Hippocampal formation (tissue), 2 donors: Measurements from ENCODE around the gene ADCY7.

ENCODE experiments used
- DNase-seq, 2 donors: peaks; one replicate each; lab custom pipeline; 2025; lab: John Stamatoyannopoulos, UW

ADCY7 gene

GRCh38 chr16:50267651-50268050 is 1.3 kb downstream of the ADCY7 start:
- no peak for DNase-seq

DNA sequence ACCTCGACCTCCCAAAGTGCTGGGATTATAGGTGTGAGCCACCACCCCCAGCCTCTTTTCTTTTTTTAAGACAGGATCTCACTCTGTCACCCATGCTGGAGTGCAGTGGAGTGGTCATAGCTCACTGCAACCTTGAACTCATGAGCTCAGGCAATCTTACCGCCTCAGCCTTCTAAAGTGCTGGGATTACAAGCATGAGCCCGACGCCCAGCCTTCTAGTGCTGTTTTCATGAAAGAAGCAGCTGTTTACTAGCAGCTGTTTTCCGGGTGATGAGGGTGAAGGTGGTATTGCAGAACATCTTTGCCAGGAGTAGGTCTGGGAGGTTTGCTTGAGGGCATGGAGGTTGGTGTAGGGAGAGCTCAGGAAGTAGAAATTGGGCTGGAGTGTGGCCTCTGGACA is 2.0 kb downstream of the ADCY7 start:
- DNase-seq, result no peak

- DNase-seq, result no peak
Observed at GRCh38 chr16:50269061-50269705, 2.8 kb downstream of the ADCY7 start.

- no peak for DNase-seq
Observed at GRCh38 chr16:50269769-50270509, 3.6 kb downstream of the ADCY7 start.

GRCh38 chr16:50270510-50271147 is 4.3 kb downstream of the ADCY7 start:
- no peak for DNase-seq

GRCh38 chr16:50271148-50272041 is 5.0 kb downstream of the ADCY7 start:
- no peak for DNase-seq

GRCh38 chr16:50272111-50272571 is 5.8 kb downstream of the ADCY7 start:
- no peak for DNase-seq

GRCh38 chr16:50272687-50273381 is 6.5 kb downstream of the ADCY7 start:
- DNase-seq, result no peak

GRCh38 chr16:50273382-50273690 is 7.0 kb downstream of the ADCY7 start:
- no peak for DNase-seq

GRCh38 chr16:50273888-50274325 is 7.6 kb downstream of the ADCY7 start:
- DNase-seq, result no peak

DNA sequence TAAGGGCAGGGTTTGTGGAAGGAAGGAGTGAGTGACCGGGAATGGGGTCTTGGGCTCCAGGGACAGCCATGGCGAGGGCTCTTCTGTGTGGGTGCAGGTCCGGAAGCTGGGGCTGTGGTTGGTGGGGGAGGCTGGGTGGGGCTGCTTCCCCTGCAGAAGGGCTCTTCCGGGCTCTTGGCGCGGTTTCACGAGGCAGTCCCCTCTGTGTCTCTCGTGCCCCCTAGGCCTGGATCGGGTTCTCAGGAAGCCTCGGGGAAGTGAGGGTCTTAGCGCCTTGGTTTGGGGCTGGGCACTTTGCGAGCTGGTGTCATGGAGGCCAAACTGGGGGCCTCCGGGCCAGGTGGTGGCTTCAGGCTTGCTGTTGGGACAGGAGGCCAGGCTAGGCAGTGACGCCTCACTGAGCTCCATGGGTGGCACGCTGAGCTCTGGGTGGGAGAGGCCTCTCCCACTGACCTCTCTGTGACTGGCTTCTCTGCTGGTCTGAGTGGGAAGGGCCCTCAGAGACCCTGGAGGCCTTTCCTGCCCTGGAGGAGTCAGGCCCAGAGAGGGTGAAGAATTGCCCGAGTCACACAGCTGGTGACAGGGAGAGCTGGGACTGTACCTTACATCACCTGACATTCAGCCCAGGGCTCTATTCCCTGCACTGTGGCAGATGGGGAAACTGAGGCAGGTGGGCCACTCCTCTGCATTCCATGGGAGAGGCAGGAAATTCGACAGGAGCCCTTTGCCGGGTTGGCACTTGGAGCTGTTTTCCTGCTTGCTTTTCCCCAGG is 8.2 kb downstream of the ADCY7 start:
- no peak for DNase-seq

- DNase-seq, result no peak
Observed at GRCh38 chr16:50275098-50275415, 8.7 kb downstream of the ADCY7 start.

DNA sequence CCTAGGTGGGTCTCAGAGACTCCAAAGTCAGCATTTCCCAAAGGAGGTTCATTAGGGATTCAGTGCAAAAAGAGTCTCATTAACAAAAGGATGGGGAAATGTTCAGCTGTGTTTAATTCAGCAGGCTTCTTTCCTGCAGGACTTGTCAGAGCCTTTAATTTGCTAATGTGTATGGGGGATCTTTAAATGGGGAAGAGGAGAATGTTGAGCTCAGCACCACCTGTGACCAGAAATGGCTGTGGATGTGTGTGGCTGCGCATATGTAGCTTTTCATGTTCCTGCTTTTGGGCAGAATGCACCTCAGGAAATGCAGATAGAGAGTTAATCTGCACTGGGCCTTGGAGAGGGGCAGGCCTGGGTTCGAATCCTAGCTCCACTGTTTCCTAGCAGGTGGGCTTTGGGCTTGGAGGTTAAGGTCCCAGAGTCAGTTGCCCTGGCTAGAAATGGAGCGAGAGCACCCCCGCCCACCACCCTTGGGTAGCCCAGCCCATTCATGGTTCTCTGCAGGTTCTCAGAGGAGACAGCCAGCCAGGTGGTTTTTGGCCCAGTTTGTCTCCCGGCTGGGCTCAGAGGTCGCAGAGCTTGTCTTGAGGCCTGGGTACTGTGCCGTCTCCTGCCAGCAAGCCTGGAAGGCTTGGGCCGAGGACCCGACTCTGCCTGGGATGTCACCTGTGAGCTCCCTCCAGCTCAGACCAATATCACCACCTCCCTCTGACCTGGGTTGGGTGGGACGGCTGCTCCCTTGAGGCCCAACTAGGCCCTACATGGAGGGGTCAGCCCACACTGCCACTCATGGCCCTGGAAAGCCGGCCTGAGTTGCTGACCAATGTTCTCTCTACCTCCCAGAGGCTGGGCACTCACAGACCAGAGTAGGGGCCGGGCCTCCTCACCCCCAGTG is 9.3 kb downstream of the ADCY7 start:
- DNase-seq, result no peak

- DNase-seq, result no peak
Observed at GRCh38 chr16:50276326-50276640, 9.9 kb downstream of the ADCY7 start.

GRCh38 chr16:50276801-50277555 is 10.6 kb downstream of the ADCY7 start:
- DNase-seq, result no peak

DNA sequence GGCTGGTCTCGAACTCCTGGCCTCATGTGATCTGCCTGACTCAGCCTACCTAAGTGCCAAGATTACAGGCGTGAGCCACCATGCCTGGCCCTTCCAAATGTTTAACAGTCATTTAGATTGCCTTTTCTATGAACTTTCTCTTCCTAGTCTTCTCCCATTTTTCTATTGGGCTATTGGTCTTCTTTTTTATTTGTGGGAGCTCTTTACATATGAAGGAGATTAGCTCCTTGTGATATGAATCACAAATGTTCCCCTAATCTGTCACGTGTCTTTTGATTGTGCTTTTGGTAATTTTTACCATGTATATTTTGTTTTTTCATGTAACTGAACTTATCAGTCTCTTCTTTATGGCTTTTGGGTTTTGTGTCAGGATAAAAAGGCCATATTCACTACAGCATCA is 11.9 kb downstream of the ADCY7 start:
- DNase-seq, result no peak

GRCh38 chr16:50279504-50279865 is 13.1 kb downstream of the ADCY7 start:
- no peak for DNase-seq

- no peak for DNase-seq
Observed at GRCh38 chr16:50280932-50281331, 14.6 kb downstream of the ADCY7 start.

DNA sequence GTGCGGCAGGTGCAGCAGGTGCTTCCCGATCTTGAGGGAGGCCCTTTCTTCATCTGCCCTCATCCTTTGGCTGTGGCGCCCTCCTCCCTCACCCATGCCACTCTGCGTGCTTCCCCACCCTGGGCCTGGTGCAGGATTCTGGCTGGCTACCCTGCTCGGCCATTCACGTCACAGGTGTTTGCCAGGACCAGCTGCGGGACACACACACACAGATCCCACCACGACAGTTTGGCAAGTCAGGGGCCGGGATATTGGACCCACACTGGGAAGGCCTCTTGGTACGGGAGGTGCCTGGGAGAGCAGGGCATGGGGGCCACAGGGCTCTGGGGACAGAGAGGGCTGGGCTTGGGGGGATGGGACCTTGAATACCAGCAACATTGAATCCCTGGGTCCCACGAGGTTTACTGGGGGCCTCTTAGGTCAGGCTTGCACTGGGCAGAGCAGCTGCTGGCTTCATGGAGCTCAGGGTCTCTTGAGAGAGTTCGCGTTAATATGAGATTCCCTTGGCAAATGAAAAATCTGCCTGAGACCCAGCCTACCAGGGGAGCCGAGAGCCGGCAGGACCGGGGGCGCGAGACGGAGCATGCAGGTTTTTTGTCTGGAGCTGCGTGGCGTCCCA is 15.1 kb downstream of the ADCY7 start:
- DNase-seq, result no peak
